ENCODE results near the gene KNG1.
"Not testable (repeated sequence)": the region's sequence is repeated elsewhere in the genome, so short reads cannot be mapped to it uniquely, and the experiment has no call there.

KNG1 gene

GRCh38 chr3:186705882-186706780 is 11.0 kb upstream of the KNG1 start:
- DNase-seq, result no peak
- in situ Hi-C loops (cut with HindIII; ENCODE audit: low pct_ligation_motif_present, low pct_unique_long_range_greater_than_20kb, low sequenced_read_pairs), result no loop called here

- in situ Hi-C loops (cut with HindIII; ENCODE audit: low pct_ligation_motif_present, low pct_unique_long_range_greater_than_20kb, low sequenced_read_pairs), result no loop called here
- DNase-seq, result no peak
Measured at GRCh38 chr3:186708983-186709679, 8.0 kb upstream of the KNG1 start.

- DNase-seq; in situ Hi-C loops (cut with HindIII; ENCODE audit: low pct_ligation_motif_present, low pct_unique_long_range_greater_than_20kb, low sequenced_read_pairs): not testable (repeated sequence)
Measured at GRCh38 chr3:186710694-186711093, 6.5 kb upstream of the KNG1 start.

GRCh38 chr3:186713499-186713898 is 3.7 kb upstream of the KNG1 start:
- no peak for DNase-seq
- in situ Hi-C loops (cut with HindIII; ENCODE audit: low pct_ligation_motif_present, low pct_unique_long_range_greater_than_20kb, low sequenced_read_pairs), result no loop called here

GRCh38 chr3:186719945-186720739 is 3.0 kb downstream of the KNG1 start:
- DNase-seq, result no peak

DNA sequence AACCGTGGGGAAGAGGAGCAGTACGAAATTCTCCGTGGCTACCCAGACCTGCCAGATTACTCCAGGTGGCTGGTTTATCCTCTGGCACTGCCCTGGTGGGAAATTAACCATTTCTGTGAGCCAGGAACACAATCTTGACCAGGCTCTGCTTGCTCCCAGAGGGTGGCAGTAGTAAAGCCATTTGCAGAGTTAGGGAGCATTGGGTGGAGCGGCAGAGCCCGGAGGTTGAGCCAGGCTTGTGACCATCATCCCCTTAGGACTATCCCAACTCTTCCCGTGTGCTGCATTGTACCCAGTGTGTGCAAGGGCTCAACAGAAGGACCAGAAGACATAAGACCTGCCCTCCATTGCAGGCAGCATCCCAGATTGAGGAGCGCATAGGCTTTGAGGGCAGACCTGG is 5.3 kb downstream of the KNG1 start:
- DNase-seq, result peak; percentile 11
- in situ Hi-C loops (cut with HindIII; ENCODE audit: low pct_ligation_motif_present, low pct_unique_long_range_greater_than_20kb, low sequenced_read_pairs), result no loop called here

More at GRCh38 chr3:186719945-186720739, 3.0 kb downstream of the KNG1 start:
- in situ Hi-C loops (cut with HindIII; ENCODE audit: low pct_ligation_motif_present, low pct_unique_long_range_greater_than_20kb, low sequenced_read_pairs), result no loop called here

DNA sequence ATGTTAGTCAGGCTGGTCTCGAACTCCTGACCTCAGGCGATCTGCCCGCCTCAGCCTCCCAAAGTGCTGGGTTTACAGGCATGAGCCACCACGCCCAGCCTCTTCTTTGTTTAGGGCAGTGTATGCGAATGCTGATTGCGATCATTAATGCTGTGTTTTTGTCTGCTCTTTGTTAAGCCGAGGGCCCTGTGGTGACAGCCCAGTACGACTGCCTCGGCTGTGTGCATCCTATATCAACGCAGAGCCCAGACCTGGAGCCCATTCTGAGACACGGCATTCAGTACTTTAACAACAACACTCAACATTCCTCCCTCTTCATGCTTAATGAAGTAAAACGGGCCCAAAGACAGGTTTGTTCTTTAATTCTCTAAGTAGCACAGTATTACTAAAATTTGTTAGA is 7.8 kb downstream of the KNG1 start:
- DNase-seq, result no peak
- in situ Hi-C loops (cut with HindIII; ENCODE audit: low pct_ligation_motif_present, low pct_unique_long_range_greater_than_20kb, low sequenced_read_pairs), result no loop called here

GRCh38 chr3:186732169-186732766 is 15.1 kb downstream of the KNG1 start:
- in situ Hi-C loops (cut with HindIII; ENCODE audit: low pct_ligation_motif_present, low pct_unique_long_range_greater_than_20kb, low sequenced_read_pairs), result no loop called here
- no peak for DNase-seq

DNA sequence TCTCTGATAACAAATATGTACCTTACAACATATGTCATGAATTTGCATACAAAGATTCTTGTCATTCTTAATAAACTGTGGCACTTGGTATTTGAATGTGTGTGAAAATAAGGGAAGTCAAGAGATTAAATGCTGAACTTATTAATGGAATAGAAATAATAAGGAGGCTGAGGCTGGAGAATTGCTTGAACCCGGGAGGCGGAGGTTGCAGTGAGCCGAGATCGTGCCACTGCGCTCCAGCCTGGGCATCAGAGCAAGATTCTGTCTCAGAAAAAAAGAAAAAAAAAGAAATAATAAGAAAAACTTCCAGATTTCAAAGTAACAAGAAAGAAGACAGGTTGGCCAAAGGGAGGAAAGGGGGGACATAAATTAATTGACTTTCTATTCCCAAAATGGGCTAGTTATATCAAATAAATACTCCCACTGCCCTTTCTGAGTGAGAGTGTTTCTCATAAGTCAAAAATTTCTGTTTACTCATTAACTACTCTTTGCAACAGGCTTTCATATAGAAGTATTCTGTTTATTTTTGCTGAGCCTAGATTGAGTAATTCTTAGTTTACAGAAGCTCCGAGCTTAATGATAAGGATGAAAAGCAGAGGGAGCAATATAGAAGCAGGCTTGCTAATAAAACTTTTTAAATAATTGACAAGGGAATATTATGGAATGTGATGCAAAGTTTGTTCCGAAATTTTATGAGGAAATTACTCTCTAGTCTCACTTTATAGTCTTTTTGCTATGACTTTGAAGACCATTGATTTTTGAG is 25.6 kb downstream of the KNG1 start:
- in situ Hi-C loops (cut with HindIII; ENCODE audit: low pct_ligation_motif_present, low pct_unique_long_range_greater_than_20kb, low sequenced_read_pairs), result no loop called here
- DNase-seq, result no peak

GRCh38 chr3:186743666-186744065 is 26.5 kb downstream of the KNG1 start:
- DNase-seq, result no peak
- in situ Hi-C loops (cut with HindIII; ENCODE audit: low pct_ligation_motif_present, low pct_unique_long_range_greater_than_20kb, low sequenced_read_pairs), result no loop called here

DNA sequence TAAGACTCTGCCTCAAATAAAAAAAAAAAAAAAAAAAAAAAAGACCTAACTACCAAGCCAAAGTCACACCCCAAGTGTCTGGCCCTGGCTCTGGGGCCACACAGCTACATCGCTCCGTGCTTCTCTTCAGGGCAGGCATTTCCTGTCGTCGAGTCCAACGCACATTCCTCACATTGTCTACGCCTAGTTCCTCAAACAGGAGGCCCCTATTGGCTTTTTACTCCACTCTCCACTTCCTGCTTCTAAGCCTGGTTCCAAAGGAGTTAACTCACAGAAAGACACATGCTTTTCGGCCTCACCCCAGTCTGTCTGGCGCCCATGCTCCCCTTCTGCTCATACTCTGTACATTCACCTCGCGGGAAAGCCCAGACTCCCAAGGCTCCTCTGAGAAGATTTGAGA is 28.8 kb downstream of the KNG1 start:
- peak; percentile 47 for DNase-seq
- in situ Hi-C loops (cut with HindIII; ENCODE audit: low pct_ligation_motif_present, low pct_unique_long_range_greater_than_20kb, low sequenced_read_pairs), result no loop called here

DNA sequence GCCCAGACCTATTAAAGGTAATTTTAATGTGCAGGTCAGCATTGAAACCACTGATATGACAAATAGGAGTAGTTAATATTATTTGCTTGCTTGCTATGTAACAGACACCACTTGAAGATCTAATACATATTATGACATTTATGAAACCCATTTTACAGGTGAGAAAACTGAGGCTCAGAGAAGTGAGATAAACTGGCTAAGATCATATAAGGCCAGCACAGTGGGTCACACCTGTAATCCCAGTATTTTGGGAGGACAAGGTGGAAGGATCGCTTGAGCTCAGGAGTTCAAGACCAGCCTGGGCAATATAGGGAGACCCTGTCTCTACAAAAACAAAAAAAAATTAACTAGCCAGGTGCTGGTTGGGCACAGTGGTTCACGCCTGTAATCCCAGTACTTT is 33.2 kb downstream of the KNG1 start:
- in situ Hi-C loops (cut with HindIII; ENCODE audit: low pct_ligation_motif_present, low pct_unique_long_range_greater_than_20kb, low sequenced_read_pairs), result no loop called here
- no peak for DNase-seq

GRCh38 chr3:186751480-186751879 is 34.3 kb downstream of the KNG1 start:
- DNase-seq, result no peak
- in situ Hi-C loops (cut with HindIII; ENCODE audit: low pct_ligation_motif_present, low pct_unique_long_range_greater_than_20kb, low sequenced_read_pairs), result no loop called here

- in situ Hi-C loops (cut with HindIII; ENCODE audit: low pct_ligation_motif_present, low pct_unique_long_range_greater_than_20kb, low sequenced_read_pairs), result no loop called here
- no peak for DNase-seq
Measured at GRCh38 chr3:186754006-186754405, 36.8 kb downstream of the KNG1 start.

DNA sequence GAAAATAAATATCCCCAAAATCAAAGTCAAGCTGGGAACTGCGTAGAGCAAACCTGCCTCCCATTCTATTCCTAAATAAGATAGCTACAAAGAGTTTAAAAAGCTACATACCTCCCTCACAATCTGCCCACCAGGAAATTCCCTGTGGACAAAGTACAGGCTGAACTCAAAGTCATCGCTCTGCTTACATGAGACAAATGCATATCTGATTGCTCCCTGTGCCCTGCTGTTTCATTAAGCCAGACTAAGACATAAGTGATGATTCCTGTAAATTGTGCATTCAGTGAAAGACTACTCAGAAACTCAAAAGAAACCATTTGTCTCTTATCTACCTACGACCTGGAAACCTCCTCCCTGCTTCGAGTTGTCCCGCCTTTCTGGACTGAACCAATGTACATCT is 37.7 kb downstream of the KNG1 start:
- DNase-seq, result no peak
- in situ Hi-C loops (cut with HindIII; ENCODE audit: low pct_ligation_motif_present, low pct_unique_long_range_greater_than_20kb, low sequenced_read_pairs), result no loop called here

GRCh38 chr3:186757214-186757613 is 40.1 kb downstream of the KNG1 start:
- no peak for DNase-seq
- in situ Hi-C loops (cut with HindIII; ENCODE audit: low pct_ligation_motif_present, low pct_unique_long_range_greater_than_20kb, low sequenced_read_pairs), result no loop called here

DNA sequence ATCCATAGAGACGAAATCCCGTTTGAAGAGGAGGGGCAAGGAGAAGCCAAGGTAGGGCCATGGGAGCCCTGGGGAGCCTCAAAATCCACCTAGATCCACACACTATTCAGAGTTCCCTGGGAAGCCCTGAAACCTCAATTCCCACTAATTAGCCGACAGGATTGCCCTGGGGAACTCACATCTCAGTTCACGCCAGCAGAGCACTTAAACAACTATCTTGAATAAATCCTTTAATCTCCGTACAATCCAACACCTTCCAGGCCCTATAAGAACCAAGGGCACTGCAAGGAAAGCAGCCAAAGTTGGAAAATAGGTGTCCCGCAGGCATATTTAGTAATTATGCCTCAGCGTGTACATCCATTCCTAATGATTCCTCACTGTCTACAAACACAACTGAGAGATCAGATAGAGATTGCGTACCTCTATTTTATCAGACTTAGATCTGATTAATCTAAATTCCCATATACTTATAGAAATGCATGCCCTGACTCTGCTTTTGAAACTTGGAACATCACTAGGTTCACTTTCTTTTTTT is 40.6 kb downstream of the KNG1 start:
- in situ Hi-C loops (cut with HindIII; ENCODE audit: low pct_ligation_motif_present, low pct_unique_long_range_greater_than_20kb, low sequenced_read_pairs), result no loop called here
- DNase-seq, result no peak
